Measurements from ENCODE around the gene MAST4.

Gene MAST4

GRCh38 chr5:67021031-67021430 is 424.8 kb downstream of the MAST4 start:
- no peak for DNase-seq (ENCODE audit: low read depth)

- DNase-seq (ENCODE audit: low read depth) = no peak
Observed at GRCh38 chr5:67021521-67021920, 425.3 kb downstream of the MAST4 start.

GRCh38 chr5:67021962-67022361 is 425.8 kb downstream of the MAST4 start:
- DNase-seq (ENCODE audit: low read depth) = no peak

- DNase-seq (ENCODE audit: low read depth) = no peak
Observed at GRCh38 chr5:67025457-67025856, 429.3 kb downstream of the MAST4 start.

GRCh38 chr5:67026278-67026677 is 430.1 kb downstream of the MAST4 start:
- no peak for DNase-seq (ENCODE audit: low read depth)

GRCh38 chr5:67027171-67027570 is 431.0 kb downstream of the MAST4 start:
- no peak for DNase-seq (ENCODE audit: low read depth)

- no peak for DNase-seq (ENCODE audit: low read depth)
Observed at GRCh38 chr5:67028371-67028770, 432.2 kb downstream of the MAST4 start.

- DNase-seq (ENCODE audit: low read depth) = no peak
Observed at GRCh38 chr5:67028941-67029340, 432.7 kb downstream of the MAST4 start.

GRCh38 chr5:67029481-67029880 is 433.3 kb downstream of the MAST4 start:
- DNase-seq (ENCODE audit: low read depth) = no peak

GRCh38 chr5:67030289-67031056 is 434.3 kb downstream of the MAST4 start:
- no peak for DNase-seq (ENCODE audit: low read depth)

GRCh38 chr5:67031057-67031443 is 434.9 kb downstream of the MAST4 start:
- DNase-seq (ENCODE audit: low read depth) = no peak

- no peak for DNase-seq (ENCODE audit: low read depth)
Observed at GRCh38 chr5:67031692-67032091, 435.5 kb downstream of the MAST4 start.

- peak; percentile 46 for DNase-seq (ENCODE audit: low read depth)
Observed at GRCh38 chr5:67032921-67033664, 436.9 kb downstream of the MAST4 start.

- DNase-seq (ENCODE audit: low read depth) = no peak
Observed at GRCh38 chr5:67033880-67034651, 437.9 kb downstream of the MAST4 start.

- DNase-seq (ENCODE audit: low read depth) = no peak
Observed at GRCh38 chr5:67035098-67035740, 439.0 kb downstream of the MAST4 start.

GRCh38 chr5:67037171-67037570 is 441.0 kb downstream of the MAST4 start:
- DNase-seq (ENCODE audit: low read depth) = no peak

GRCh38 chr5:67038817-67039603 is 442.8 kb downstream of the MAST4 start:
- no peak for DNase-seq (ENCODE audit: low read depth)

- DNase-seq (ENCODE audit: low read depth) = no peak
Observed at GRCh38 chr5:67042176-67043003, 446.2 kb downstream of the MAST4 start.

- DNase-seq (ENCODE audit: low read depth) = no peak
Observed at GRCh38 chr5:67043796-67044511, 447.8 kb downstream of the MAST4 start.

Measured in fibroblast of the conjunctiva (primary cell).